Adrenal gland (tissue), 12 donors: ENCODE data around the gene CAPRIN1. TPM values are rescaled to one million over a fixed set of nuclear protein-coding genes. Genes with fewer than 3 reads are reported as not detected.

Experiments
- DNase-seq, 7 donors: peaks; one replicate each; pipeline ENCODE4 v3.0.0-alpha.2; 2019 to 2020
- H3K27ac ChIP-seq, 5 donors: fragments of 200-600 bp; sonication (generic) in 4 of 5; 1 replicate in 3 of 5; 2 replicates in 2 of 5; pipeline versions ENCODE4 v1.5.1 to v1.8.0; 2016 to 2020; ENCODE audit warnings: mild to moderate bottlenecking in 1 of 5
- H3K27me3 ChIP-seq: fragments of 200-600 bp; 2 replicates; pipeline ENCODE4 v1.8.0; 2021
- H3K36me3 ChIP-seq, 2 donors: fragments of 200-600 bp; replicated peaks in 1 of 2; 1 replicate in 1 of 2; 2 replicates in 1 of 2; pipeline versions ENCODE4 v1.5.1 to v1.8.0; 2018 to 2022
- H3K4me1 ChIP-seq, 2 donors: fragments of 200-600 bp; replicated peaks in 1 of 2; 1 replicate in 1 of 2; 2 replicates in 1 of 2; pipeline versions ENCODE4 v1.5.1 to v1.8.0; 2018 to 2021
- H3K4me3 ChIP-seq, 4 donors: fragments of 200-600 bp; sonication (generic) in 3 of 4; one replicate each; pipeline ENCODE4 v1.5.1; 2016 to 2018
- H3K9me3 ChIP-seq, 3 donors: fragments of 200-600 bp; sonication (generic) in 1 of 3; replicated peaks in 1 of 3; 1 replicate in 2 of 3; 2 replicates in 1 of 3; pipeline versions ENCODE4 v1.5.1 to v1.8.0; 2016 to 2021
- POLR2A ChIP-seq, 2 donors: fragments of 450-650 bp; IDR thresholded peaks; one replicate each; pipeline ENCODE4 v1.6.1; 2017; ENCODE audit warnings: antibody characterized with exemption in 2 of 2, mild to moderate bottlenecking in 2 of 2, moderate library complexity in 1 of 2
- WGBS, 4 donors: extraction: QIAGEN DNeasy Blood & Tissue Kit in 2 of 4; methylation state at CpG; one replicate each; pipeline versions ENCODE4 v1.1.5 to v1.1.7; 2013 to 2017; 5-methylcytosine and 5-hydroxymethylcytosine counted together
- intact Hi-C, 2 donors: fragments of 100-400 bp; cut with DNase I; formaldehyde crosslinking; loops; one replicate each; pipeline versions ENCODE4 v1.14.1 to v1.15.0; 2022 to 2023
- polyA plus RNA-seq, 3 donors: library from polyadenylated mRNA; stranded (reverse); fragments of 200-250 nt in 2 of 3; fragments of 350-450 nt in 1 of 3; fragmentation: Illumina TruSeq in 1 of 3; extraction: RNeasy Lipid Tissue Mini Kit (QIAGEN cat#74804) in 1 of 3; gene quantifications; one replicate each; pipeline ENCODE4 v1.2.3, GENCODE V29; 2013 to 2014
- total RNA-seq, 9 donors: library from RNA; depleted of rRNA in 4 of 9; stranded (reverse); fragments of >200 nt in 4 of 9; fragments of 120-200 nt in 1 of 9; fragmentation: NEBNext Ultra II Directional in 1 of 9; extraction: Animal tissue kit (Norgen Biotek cat#: 25700) in 1 of 9; gene quantifications; one replicate each; pipeline versions ENCODE4 v1.1.0 to v1.2.4, GENCODE V29; 2013 to 2023
- TF ChIP-seq, protein P1 (sequence below), 6 experiments: fragments of 450-650 bp in 4 of 6; fragments of 200-600 bp in 2 of 6; sonication (generic) in 1 of 6; IDR thresholded peaks; 1 replicate in 5 of 6; 2 replicates in 1 of 6; pipeline versions ENCODE4 v1.5.1 to v1.8.0; 2016 to 2021; ENCODE audit warnings: antibody characterized with exemption in 6 of 6, mild to moderate bottlenecking in 2 of 6, moderate library complexity in 1 of 6
- donor health status: healthy with polysubstance abuse.
- donor health status: Bipolar disorder and iron deficiency.
- donor health status: DM: yes; HTN: yes; CAD: no.
- donor health status: DM: no; HTN: no; CAD: no.
- donor health status: DM: no; HTN: no; CAD: no.
- donor health status: DM: yes; HTN: yes; CAD: no.

Gene CAPRIN1
- total and polyA plus RNA-seq, 12 donors: 42.4 to 202 (median 149) TPM

DNA sequence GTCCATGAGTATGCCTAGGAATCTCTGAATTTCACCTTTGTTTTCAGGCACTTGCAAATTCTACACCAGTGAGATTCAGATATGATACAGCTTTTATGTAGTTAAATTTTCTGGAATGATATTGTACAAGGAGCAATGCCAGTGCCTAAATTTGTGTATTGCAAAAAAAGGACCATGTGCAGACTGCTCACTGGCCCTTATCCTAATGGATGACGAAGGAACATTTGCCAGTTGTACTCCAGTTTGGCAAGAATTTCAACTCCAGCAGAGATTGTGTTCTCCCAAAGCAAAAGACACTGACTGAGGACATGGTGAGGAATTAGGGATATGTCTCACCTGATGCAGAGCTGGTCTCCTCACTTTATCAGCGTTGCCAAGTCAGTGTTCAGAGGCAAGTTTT is 62.5 kb downstream of the CAPRIN1 start:
- Histone ChIP-seq H3K27ac (no peak overlapping the region), H3K9me3 (no peaks in the 10 kb centered on the region), H3K36me3 (peaks cover 4 to 95% of the 10 kb centered on the region in 2 donors), H3K4me1 (peaks cover 0 to 4% of the 10 kb centered on the region in 2 donors), H3K4me3 (no peak overlapping the region), H3K27me3 (no peaks in the 10 kb centered on the region)
- DNase-seq: no peak
- intact Hi-C loops: no loop called here
- TF ChIP-seq POLR2A (IDR thresholded peaks at IDR 0.05): no peak
- TF ChIP-seq, protein P1, sequence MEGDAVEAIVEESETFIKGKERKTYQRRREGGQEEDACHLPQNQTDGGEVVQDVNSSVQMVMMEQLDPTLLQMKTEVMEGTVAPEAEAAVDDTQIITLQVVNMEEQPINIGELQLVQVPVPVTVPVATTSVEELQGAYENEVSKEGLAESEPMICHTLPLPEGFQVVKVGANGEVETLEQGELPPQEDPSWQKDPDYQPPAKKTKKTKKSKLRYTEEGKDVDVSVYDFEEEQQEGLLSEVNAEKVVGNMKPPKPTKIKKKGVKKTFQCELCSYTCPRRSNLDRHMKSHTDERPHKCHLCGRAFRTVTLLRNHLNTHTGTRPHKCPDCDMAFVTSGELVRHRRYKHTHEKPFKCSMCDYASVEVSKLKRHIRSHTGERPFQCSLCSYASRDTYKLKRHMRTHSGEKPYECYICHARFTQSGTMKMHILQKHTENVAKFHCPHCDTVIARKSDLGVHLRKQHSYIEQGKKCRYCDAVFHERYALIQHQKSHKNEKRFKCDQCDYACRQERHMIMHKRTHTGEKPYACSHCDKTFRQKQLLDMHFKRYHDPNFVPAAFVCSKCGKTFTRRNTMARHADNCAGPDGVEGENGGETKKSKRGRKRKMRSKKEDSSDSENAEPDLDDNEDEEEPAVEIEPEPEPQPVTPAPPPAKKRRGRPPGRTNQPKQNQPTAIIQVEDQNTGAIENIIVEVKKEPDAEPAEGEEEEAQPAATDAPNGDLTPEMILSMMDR (IDR thresholded peaks at IDR 0.05): no peak
- WGBS, 4 donors: 83 to 93% (median 91%) methylated on average over 2 of the region's 2 CpGs

DNA sequence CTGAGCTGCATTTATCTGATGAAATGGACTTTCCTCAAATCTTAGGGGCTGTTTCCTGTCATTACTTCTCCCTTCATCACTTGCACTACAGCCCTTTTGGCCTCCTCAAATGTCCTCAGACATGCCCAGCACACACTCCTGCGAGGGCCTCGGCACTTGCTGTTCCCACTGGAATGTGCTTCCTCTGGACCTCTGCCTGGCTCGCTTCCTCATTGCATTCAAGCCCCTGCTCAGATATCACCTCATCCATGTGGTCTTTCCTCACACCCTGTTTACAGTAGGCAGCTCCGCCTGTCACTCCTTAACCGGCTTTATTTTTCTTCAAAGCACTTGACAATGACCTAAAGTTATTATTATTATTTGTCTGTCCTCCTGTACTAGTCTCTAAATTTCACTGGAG is 62.9 kb downstream of the CAPRIN1 start:
- H3K27me3 ChIP-seq: no peaks in the 10 kb centered on the region
- TF ChIP-seq, protein P1 (IDR thresholded peaks at IDR 0.05): no peak
- no peak for TF ChIP-seq POLR2A (IDR thresholded peaks at IDR 0.05)
- no peak for DNase-seq
- intact Hi-C loops: no loop called here
- peaks cover 0 to 4% of the 10 kb centered on the region in 2 donors for H3K4me1 ChIP-seq
- no peak overlapping the region for H3K4me3 ChIP-seq
- no peaks in the 10 kb centered on the region for H3K9me3 ChIP-seq
- peaks cover 4 to 95% of the 10 kb centered on the region in 2 donors for H3K36me3 ChIP-seq
- no peak overlapping the region for H3K27ac ChIP-seq
- 89 to 96% (median 93%) methylated on average over 5 of the region's 5 CpGs for WGBS, 4 donors

GRCh38 chr11:34120651-34121050 is 69.1 kb downstream of the CAPRIN1 start:
- H3K27ac ChIP-seq: no peak overlapping the region
- no peak for TF ChIP-seq POLR2A (IDR thresholded peaks at IDR 0.05)
- TF ChIP-seq, protein P1 (IDR thresholded peaks at IDR 0.05): no peak
- no peak overlapping the region for H3K4me3 ChIP-seq
- 94 to 98% (median 97%) methylated on average over 4 of the region's 4 CpGs for WGBS, 4 donors
- no peaks in the 10 kb centered on the region for H3K27me3 ChIP-seq
- intact Hi-C loops: no loop called here
- no peak for DNase-seq
- no peaks in the 10 kb centered on the region for H3K9me3 ChIP-seq
- H3K4me1 ChIP-seq: peaks cover 0 to 2% of the 10 kb centered on the region in 2 donors
- peaks cover 0 to 93% of the 10 kb centered on the region in 2 donors for H3K36me3 ChIP-seq

GRCh38 chr11:34124885-34125668 is 73.5 kb downstream of the CAPRIN1 start:
- H3K9me3 ChIP-seq: no peaks in the 10 kb centered on the region
- no peak overlapping the region for H3K27ac ChIP-seq
- no peak for TF ChIP-seq POLR2A (IDR thresholded peaks at IDR 0.05)
- TF ChIP-seq, protein P1 (IDR thresholded peaks at IDR 0.05): no peak
- intact Hi-C loops: no loop called here
- no peak overlapping the region for H3K4me3 ChIP-seq
- H3K4me1 ChIP-seq: no peaks in the 10 kb centered on the region
- 82 to 93% (median 87%) methylated on average over 4 of the region's 4 CpGs for WGBS, 4 donors
- peaks cover 0 to 92% of the 10 kb centered on the region in 2 donors for H3K36me3 ChIP-seq
- no peaks in the 10 kb centered on the region for H3K27me3 ChIP-seq
- no peak for DNase-seq
